GM13976 (cell line): ENCODE data around the gene LRP5.

Experiments used
- DNase-seq: peaks from one replicate; pipeline ENCODE4 v3.0.0; 2012; ENCODE audit warnings: low spot score
- in situ Hi-C: fragments of 300-500 bp; cut with MboI; formaldehyde crosslinking; loops from one replicate; pipeline ENCODE4 v1.12.0; 2022; ENCODE audit warnings: low sequenced_read_pairs, mixed read lengths, inconsistent platforms; ENCODE audit not compliant: unreplicated experiment
- TF ChIP-seq, protein P1 (sequence below): IDR thresholded peaks from 2 replicates; pipeline ENCODE4 v1.5.1; 2012; ENCODE audit warnings: borderline replicate concordance, mild to moderate bottlenecking; ENCODE audit not compliant: insufficient read depth; ENCODE audit errors: extremely low read depth, missing control alignments, control extremely low read depth

LRP5 gene

DNA sequence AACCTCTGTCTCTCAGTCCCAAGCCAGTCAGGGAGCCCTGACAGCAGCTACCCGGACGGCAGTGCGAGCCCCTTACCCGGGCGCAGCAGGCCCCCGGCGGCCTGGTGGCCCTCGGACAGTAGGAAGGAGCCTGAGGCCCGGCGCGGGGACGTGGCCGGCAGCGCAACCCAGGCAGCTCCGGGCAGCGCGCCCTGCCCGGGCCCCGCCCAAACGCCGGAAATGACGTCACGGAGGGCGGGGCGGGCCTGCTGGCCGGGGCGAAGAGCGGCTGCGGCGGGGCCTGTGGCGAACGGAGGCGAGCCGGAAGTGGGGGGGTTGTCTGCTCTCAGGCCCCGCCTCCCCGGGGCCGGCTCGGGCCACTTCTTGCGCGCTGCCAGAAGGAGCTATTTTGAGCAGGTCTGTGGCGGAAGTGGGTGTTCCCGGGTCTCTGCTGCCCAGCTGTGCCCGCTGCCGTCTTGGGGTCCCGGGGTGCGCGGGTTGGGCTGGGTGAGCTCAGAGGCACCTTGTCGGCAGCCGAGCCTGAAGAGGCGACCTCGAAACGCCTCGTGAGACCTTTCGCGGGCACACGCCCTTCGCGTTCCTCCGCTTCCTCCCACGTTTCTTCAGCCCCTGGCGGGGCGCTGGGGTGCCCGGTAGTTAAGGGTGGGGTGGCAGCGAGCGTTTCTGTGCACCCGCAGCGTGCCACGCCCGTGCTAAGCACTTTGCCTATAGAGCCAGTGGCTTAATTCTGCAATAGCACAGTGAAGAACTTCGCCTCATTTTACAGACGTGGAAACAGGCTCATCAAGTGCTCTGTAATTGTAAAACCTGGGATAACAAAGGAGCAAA lies 40.4 kb upstream of the LRP5 start, which contains the start of gene C11orf24:
C11orf24 (minus strand) TSS at position 193 of the 828 bp plus-strand sequence. CDS start 8,206 bp downstream, outside the sequence.
- in situ Hi-C loops = no loop called here
- peak; percentile 99 for DNase-seq
- TF ChIP-seq, protein P1, sequence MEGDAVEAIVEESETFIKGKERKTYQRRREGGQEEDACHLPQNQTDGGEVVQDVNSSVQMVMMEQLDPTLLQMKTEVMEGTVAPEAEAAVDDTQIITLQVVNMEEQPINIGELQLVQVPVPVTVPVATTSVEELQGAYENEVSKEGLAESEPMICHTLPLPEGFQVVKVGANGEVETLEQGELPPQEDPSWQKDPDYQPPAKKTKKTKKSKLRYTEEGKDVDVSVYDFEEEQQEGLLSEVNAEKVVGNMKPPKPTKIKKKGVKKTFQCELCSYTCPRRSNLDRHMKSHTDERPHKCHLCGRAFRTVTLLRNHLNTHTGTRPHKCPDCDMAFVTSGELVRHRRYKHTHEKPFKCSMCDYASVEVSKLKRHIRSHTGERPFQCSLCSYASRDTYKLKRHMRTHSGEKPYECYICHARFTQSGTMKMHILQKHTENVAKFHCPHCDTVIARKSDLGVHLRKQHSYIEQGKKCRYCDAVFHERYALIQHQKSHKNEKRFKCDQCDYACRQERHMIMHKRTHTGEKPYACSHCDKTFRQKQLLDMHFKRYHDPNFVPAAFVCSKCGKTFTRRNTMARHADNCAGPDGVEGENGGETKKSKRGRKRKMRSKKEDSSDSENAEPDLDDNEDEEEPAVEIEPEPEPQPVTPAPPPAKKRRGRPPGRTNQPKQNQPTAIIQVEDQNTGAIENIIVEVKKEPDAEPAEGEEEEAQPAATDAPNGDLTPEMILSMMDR = no peak

DNA sequence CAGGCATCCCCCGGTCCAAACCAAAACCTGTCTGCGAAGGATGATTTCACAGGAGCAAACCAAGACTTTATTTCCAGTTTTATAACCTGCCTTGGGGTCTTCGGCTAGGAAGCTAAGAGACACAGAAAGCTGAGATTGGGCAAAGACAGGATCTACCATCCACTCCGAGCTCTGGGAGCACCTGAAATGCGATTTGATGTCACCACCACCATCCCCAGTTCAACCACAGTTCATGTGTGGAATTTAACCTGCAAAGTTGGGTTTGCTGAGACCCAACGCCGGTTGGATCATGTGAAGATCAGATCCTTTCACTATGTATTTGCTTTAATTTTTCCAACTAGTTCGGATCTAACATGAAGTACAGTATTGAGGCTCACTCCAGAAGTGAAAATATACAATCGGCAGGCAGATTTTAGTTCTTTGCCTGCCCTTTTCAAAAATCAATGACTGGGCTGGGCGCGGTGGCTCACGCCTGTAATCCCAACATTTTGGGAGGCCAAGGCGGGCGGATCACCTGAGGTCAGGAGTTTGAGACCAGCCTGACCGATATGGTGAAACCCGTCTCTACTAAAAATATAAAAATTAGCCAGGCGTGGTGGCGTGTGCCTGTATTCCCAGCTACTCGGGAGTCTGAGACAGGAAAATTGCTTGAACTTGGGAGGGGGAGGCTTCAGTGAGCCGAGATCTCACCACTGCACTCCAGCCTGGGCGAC lies 39.2 kb upstream of the LRP5 start:
- TF ChIP-seq, protein P1 = no peak
- in situ Hi-C loops = no loop called here
- DNase-seq = no peak

DNA sequence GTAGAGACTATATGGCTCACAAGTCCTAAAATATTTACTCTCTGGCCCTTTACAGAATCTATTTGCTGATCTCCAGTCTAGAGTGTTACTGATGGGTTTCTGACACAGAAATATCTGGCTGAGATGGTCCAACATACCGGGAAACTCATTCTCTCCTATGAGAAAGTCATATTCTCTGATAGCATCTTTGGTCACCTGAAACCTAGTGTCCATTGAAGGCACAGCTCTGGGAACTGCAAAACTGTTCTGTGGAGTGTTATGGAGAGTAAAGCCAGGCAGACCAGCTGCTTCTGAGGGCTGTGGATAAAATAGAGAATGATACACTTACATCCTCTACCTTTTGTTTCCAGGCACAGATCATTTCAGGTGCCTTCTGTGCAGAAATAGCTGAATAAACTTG lies 38.1 kb upstream of the LRP5 start:
- DNase-seq = no peak
- TF ChIP-seq, protein P1 = no peak
- in situ Hi-C loops = no loop called here

DNA sequence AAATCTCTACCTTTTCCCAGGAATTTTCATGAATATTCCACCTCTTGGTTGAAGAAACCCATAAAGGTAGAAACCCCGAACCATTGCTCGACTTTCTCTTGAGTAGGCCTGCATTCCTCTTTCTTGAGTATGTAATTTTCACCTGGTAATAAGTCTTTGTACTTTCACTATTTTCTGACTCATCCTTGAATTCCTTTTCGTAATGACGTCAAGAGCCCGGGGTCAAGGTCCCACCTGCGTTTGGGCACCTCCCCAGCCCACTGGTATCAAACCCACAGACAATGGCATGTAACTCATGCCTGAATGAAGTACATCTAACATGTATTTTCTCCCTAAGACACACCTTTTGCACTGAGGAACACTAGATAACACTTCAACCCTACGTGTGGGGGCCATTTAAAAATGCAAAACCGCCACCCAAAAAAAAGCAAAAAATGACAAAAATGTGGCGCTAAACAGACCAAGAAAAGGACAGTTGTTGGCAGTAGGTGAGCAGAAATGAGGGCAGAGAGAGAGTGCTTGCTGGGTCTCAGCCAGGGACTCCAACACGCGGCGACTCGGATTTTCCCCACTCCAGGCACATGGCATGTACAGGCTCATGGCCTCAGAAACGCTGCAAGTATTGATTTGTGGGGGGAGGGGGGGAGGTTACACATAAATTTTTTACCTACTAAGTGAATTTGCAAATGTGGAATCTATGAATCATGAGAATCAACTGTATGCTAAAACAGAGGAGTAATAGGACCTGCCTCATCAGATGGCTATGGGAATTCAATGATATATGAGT lies 36.5 kb upstream of the LRP5 start:
- TF ChIP-seq, protein P1 = no peak
- in situ Hi-C loops = no loop called here
- no peak for DNase-seq

DNA sequence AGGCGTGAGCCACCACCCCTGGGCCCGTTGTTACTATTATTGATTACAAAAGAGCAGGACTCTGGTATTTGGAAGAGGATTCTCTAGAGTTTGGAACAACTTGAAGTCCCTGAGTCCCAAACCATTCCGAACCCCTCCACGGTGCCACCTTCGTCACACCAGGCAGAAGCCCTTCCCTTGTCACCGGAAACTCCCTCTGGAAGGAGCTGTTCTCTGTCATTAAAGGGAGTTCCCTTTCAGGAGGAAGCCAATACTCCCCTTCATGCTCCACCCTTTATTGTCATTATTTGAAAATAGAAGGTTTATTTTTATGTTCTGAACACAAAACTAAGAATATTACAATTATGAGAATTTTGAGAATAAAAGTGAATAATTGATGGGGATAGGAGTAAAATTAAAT lies 35.5 kb upstream of the LRP5 start:
- DNase-seq = no peak
- TF ChIP-seq, protein P1 = no peak
- in situ Hi-C loops = no loop called here

DNA sequence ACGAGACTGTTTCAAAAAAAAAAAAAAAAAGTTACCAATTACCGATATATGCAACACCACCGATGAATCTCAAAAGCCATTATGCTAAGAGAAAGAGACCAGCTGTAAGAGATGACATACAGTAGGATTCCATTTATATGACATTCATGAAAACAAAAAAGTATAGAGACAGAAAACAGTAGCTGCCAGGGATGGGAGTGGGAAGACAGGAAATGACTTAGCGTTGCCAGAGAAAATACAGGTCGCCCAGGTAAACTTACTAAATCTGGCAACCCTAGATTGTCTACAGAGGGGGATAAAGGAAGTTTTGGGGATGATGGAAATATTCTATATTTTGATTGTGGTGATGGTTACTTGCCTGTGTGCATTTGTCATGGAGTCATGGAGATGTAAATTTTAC lies 32.7 kb upstream of the LRP5 start:
- DNase-seq = no peak
- in situ Hi-C loops = no loop called here
- TF ChIP-seq, protein P1 = no peak
